Ascending aorta (tissue), 2 donors: ENCODE measurements around the gene CDH13. TPM values are rescaled to one million over a fixed set of nuclear protein-coding genes. Genes with fewer than 3 reads are reported as not detected.

Experiments used
- DNase-seq, 2 donors: peaks; one replicate each; pipeline ENCODE4 v3.0.0-alpha.2; 2019; ENCODE audit warnings: low spot score in 2 of 2
- H3K27ac ChIP-seq, 2 donors: fragments of 200-600 bp; sonication (generic); one replicate each; pipeline ENCODE4 v1.5.1; 2016 to 2017; ENCODE audit warnings: mild to moderate bottlenecking in 1 of 2
- H3K27me3 ChIP-seq: fragments of 200-600 bp; sonication (generic); one replicate; pipeline ENCODE4 v1.5.1; 2017
- H3K36me3 ChIP-seq, 2 donors: fragments of 200-600 bp; sonication (generic); one replicate each; pipeline ENCODE4 v1.5.1; 2016
- H3K4me1 ChIP-seq, 2 donors: fragments of 200-600 bp; sonication (generic); one replicate each; pipeline ENCODE4 v1.5.1; 2016 to 2017; ENCODE audit warnings: mild to moderate bottlenecking in 1 of 2
- H3K4me3 ChIP-seq, 2 donors: fragments of 200-600 bp; sonication (generic); one replicate each; pipeline ENCODE4 v1.5.1; 2016 to 2017; ENCODE audit warnings: mild to moderate bottlenecking in 1 of 2
- H3K9me3 ChIP-seq, 2 donors: fragments of 200-600 bp; sonication (generic); one replicate each; pipeline ENCODE4 v1.5.1; 2016
- CTCF ChIP-seq, 3 experiments: fragments of 200-600 bp in 2 of 3; fragments of 450-650 bp in 1 of 3; sonication (generic) in 2 of 3; IDR thresholded peaks; one replicate each; pipeline ENCODE4 v1.5.1; 2016 to 2019; ENCODE audit warnings: antibody characterized with exemption in 3 of 3, mild to moderate bottlenecking in 1 of 3, moderate library complexity in 1 of 3
- intact Hi-C: fragments of 100-400 bp; cut with DNase I; formaldehyde crosslinking; loops from one replicate; pipeline ENCODE4 v1.15.1; 2023
- total RNA-seq: library from RNA; depleted of rRNA; stranded (reverse); fragments of >200 nt; gene quantifications from one replicate; pipeline ENCODE4 v1.1.0, GENCODE V29; 2016

Gene CDH13
- total RNA-seq, 1 donor from 2014 or later: 160 TPM

GRCh38 chr16:83174671-83175070, 547.9 kb downstream of the CDH13 start:
- Histone ChIP-seq H3K27ac (no peak overlapping the region), H3K9me3 (no peaks in the 10 kb centered on the region), H3K4me1 (no peaks in the 10 kb centered on the region), H3K36me3 (no peaks in the 10 kb centered on the region), H3K4me3 (no peak overlapping the region), H3K27me3 (no peaks in the 10 kb centered on the region)
- no peak for DNase-seq
- TF ChIP-seq CTCF (IDR thresholded peaks at IDR 0.05): no peak
- intact Hi-C loops: no loop called here

- Histone ChIP-seq H3K27ac (no peak overlapping the region), H3K9me3 (no peaks in the 10 kb centered on the region), H3K4me1 (no peaks in the 10 kb centered on the region), H3K27me3 (no peaks in the 10 kb centered on the region), H3K36me3 (no peaks in the 10 kb centered on the region), H3K4me3 (no peak overlapping the region)
- no peak for DNase-seq
- intact Hi-C loops: no loop called here
- no peak for TF ChIP-seq CTCF (IDR thresholded peaks at IDR 0.05)
Observed at GRCh38 chr16:83176802-83177201, 550.0 kb downstream of the CDH13 start.

GRCh38 chr16:83185902-83186301, 559.1 kb downstream of the CDH13 start:
- Histone ChIP-seq H3K4me3 (no peak overlapping the region), H3K27me3 (no peaks in the 10 kb centered on the region), H3K4me1 (no peaks in the 10 kb centered on the region), H3K27ac (no peak overlapping the region), H3K9me3 (no peaks in the 10 kb centered on the region), H3K36me3 (no peaks in the 10 kb centered on the region)
- no peak for TF ChIP-seq CTCF (IDR thresholded peaks at IDR 0.05)
- DNase-seq: no peak
- intact Hi-C loops: no loop called here

GRCh38 chr16:83187405-83187804, 560.6 kb downstream of the CDH13 start:
- intact Hi-C loops: no loop called here
- Histone ChIP-seq H3K4me1 (no peaks in the 10 kb centered on the region), H3K9me3 (no peaks in the 10 kb centered on the region), H3K4me3 (no peak overlapping the region), H3K36me3 (no peaks in the 10 kb centered on the region), H3K27ac (no peak overlapping the region), H3K27me3 (no peaks in the 10 kb centered on the region)
- no peak for DNase-seq
- no peak for TF ChIP-seq CTCF (IDR thresholded peaks at IDR 0.05)

GRCh38 chr16:83196796-83197195, 570.0 kb downstream of the CDH13 start:
- Histone ChIP-seq H3K27ac (no peak overlapping the region), H3K36me3 (no peaks in the 10 kb centered on the region), H3K4me3 (no peak overlapping the region), H3K27me3 (no peaks in the 10 kb centered on the region), H3K4me1 (no peaks in the 10 kb centered on the region), H3K9me3 (no peaks in the 10 kb centered on the region)
- TF ChIP-seq CTCF (IDR thresholded peaks at IDR 0.05): no peak
- no peak for DNase-seq
- intact Hi-C loops: no loop called here

GRCh38 chr16:83197450-83197849, 570.7 kb downstream of the CDH13 start:
- H3K4me3 ChIP-seq: no peak overlapping the region
- intact Hi-C loops: no loop called here
- no peak overlapping the region for H3K27ac ChIP-seq
- DNase-seq: no peak
- no peaks in the 10 kb centered on the region for H3K27me3 ChIP-seq
- H3K36me3 ChIP-seq: no peaks in the 10 kb centered on the region
- no peaks in the 10 kb centered on the region for H3K9me3 ChIP-seq
- TF ChIP-seq CTCF (IDR thresholded peaks at IDR 0.05): no peak
- no peaks in the 10 kb centered on the region for H3K4me1 ChIP-seq
